GM12801 (cell line): ENCODE results near the gene SHISA5.

Source experiments
- CTCF ChIP-seq: IDR thresholded peaks from one replicate; pipeline ENCODE4 v1.5.1; 2011; ENCODE audit warnings: control low read depth; ENCODE audit not compliant: insufficient read length; ENCODE audit errors: extremely low read depth

SHISA5 gene

GRCh38 chr3:48518069-48518468 lies 14.1 kb upstream of the SHISA5 start:
- TF ChIP-seq CTCF: no peak

DNA sequence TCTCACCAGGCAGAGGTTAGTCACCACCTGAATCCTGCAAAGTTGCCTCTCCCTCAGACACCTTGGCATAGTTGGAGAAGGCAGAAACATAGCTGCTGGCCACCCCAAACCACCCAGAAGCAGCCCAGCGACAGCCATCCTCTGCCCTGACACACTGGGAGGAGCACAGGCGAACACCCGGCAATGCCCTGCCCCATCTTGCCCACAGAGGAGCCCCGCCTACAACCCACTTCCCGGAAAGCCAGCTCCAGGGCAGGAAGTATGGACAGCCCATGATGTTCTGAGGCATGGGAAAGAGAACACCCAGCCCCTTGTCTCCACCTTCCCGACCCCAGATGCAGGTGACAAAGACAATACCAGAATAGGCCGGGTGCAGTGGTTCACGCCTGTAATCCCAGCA lies 12.6 kb upstream of the SHISA5 start:
- TF ChIP-seq CTCF: no peak

DNA sequence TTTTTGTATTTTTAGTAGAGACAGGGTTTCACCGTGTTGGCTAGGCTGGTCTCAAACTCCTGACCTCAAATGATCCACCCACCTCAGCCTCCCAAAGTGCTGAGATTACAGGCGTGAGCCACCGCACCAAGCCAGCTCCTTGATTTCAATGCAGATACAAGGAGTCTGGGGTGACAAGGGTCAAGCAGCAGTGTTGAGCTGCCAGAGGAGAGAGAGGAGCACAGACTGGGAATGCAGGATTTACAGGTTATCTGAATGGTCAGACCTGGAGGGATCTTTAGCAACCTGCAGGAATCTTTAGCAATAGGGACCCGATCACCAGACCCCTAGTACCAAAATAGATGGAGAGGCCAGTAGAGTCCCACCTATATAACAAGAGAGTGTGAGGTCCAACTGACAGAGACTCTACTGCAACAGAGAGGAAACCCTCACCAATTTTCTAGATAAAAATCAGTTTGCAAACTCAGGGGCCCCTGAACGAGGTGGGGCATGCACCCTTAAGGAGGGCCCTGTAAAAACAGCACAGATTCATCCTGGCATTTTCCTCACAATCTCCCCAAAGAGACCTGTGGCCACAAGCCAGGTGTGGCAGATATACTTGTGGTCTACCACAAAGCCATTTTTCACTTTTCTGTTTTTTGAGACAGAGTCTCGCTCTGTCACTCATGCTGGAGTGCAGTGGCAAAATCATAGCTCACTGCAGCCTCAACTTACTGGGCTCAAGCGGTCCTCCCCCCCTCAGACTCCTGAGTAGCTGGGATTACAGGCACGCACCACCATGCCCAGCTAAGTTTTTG lies 10.7 kb upstream of the SHISA5 start:
- no peak for TF ChIP-seq CTCF

DNA sequence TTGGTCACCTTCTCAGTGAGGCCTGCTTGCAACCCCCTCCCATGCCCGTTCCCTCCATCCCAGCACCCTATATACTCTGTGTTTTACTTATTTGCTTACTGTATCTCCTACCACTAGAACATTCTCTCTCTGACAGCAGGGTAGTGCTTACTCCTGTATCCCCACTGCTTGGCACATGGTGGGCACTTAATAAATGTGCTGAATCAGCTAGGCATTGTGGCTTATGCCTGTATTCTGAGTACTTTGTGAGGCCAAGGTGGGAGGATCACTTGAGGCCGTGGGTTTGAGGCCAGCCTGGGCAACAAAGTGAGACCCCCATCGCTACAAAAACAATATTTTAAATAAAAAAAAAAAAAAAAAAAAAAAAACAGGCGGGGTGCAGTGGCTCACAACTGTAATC lies 7.6 kb upstream of the SHISA5 start:
- TF ChIP-seq CTCF: no peak

DNA sequence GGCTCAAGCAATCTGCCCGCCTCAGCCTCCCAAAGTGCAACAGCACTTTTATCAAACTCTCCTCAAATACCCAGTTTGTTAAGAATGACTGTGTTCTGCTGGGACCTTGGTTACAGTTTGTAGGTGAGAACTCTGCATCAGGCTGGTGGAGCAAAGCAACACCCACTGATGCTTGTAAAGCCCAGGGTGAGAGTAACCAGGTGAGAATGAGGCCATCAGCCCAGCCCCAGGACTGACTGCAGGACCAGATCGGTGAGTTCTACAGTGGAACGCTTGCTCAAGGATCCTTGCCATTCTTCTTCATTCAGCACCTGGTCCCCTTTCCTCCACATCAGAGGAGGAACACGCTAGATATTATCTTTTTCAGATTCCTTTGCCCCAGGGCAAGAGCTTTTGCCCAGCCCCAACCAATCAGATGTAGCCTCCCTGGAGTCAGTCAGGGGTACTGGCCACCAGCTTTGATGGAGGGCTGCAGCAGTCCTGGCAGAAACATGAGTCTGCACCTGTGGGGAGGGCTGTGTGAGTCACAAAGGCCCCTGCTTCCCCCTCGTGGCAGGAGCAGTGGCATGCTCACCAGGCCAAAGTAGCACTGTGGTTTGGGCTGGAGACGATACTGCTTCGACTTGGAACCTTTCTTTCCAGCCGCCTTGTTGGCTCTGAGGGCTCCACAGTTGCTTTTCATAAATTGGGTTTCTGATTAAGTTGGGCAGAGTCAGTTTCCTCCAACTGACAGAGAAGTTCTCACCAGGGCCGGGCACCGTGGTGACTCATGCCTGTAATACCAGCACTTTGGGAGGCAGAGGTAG lies 3.5 kb upstream of the SHISA5 start:
- TF ChIP-seq CTCF: no peak

DNA sequence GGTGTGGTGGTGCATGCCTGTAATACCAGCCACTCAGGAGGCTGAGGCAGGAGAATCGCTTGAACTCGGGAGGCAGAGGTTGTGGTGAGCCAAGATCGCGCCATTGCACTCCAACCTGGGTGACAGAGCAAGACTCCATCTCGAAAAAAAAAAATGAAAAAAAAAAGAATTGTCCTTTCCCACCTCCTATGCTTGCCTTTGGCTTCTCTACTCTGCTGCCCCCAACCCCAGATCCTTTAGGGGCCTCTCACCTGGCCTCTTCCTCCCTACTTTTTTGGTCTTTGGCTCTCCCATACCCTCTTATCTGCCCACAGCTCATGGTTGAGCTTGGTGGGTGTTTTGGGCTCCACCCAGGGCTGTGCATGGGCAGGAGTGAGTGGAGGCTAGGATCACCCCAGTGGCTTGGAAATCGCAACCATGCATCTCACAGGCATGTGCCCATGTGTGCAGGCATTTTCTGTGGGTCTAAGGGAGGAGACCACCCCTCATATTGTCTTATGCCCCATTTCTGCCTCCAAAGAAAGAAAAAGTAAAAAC lies 2.1 kb upstream of the SHISA5 start:
- TF ChIP-seq CTCF: no peak

DNA sequence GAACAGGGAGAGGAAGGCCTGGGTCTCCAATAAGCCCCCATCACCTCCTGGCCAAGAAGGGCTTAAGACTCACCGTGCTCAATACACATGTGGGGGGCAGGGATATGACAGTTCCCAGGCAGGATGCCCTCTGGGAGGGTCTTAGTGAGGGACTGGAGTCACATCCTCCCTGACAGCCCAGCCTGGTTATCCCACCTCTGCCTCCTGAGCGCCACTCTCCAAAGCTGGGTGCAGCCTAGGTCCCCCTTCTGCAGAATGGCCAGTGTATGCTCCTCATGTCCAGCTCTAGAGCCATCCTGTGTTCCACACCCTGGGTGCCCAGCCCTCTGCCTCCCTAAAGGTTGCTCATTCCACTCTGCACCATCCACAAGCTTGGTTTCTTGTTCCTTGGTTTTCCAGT lies 1.2 kb upstream of the SHISA5 start:
- TF ChIP-seq CTCF: no peak
